ENCODE measurements around the gene STARD7. TPM values are rescaled to one million over a fixed set of nuclear protein-coding genes. Genes with fewer than 3 reads are reported as not detected.
"Not testable (repeated sequence)": the region's sequence is repeated elsewhere in the genome, so short reads cannot be mapped to it uniquely, and the experiment has no call there.

STARD7 gene
- total RNA-seq, 1 donor from 2014 or later: 142 TPM

GRCh38 chr2:96171831-96172230 is 36.8 kb downstream of the STARD7 start:
- intact Hi-C loops (cut with DNase I): loop anchor here (5.0 kb wide), 1 partner anchor 35 kb away; the partner anchor contains the start of gene ASTL
- DNase-seq (ENCODE audit: low spot score): no peak

GRCh38 chr2:96170626-96171025 is 38.0 kb downstream of the STARD7 start:
- intact Hi-C loops (cut with DNase I): loop anchor here (5.0 kb wide), 1 partner anchor 33 kb away; the partner anchor contains the start of gene ASTL
- DNase-seq (ENCODE audit: low spot score): no peak

- intact Hi-C loops (cut with DNase I): loop anchor here (5.0 kb wide), 1 partner anchor 33 kb away; the partner anchor contains the start of gene ASTL
- DNase-seq (ENCODE audit: low spot score): no peak
Observed at GRCh38 chr2:96169868-96170507, 38.6 kb downstream of the STARD7 start.

- DNase-seq (ENCODE audit: low spot score): no peak
- intact Hi-C loops (cut with DNase I): no loop called here
Observed at GRCh38 chr2:96167407-96168013, 41.1 kb downstream of the STARD7 start.

- peak; percentile 54 for DNase-seq (ENCODE audit: low spot score)
- intact Hi-C loops (cut with DNase I): no loop called here
Observed at GRCh38 chr2:96164459-96165184, 44.0 kb downstream of the STARD7 start.

GRCh38 chr2:96163768-96164429 is 44.7 kb downstream of the STARD7 start:
- peak; percentile 70 for DNase-seq (ENCODE audit: low spot score)
- intact Hi-C loops (cut with DNase I): no loop called here

- DNase-seq (ENCODE audit: low spot score): no peak
- intact Hi-C loops (cut with DNase I): no loop called here
Observed at GRCh38 chr2:96163415-96163767, 45.2 kb downstream of the STARD7 start.

- intact Hi-C loops (cut with DNase I): no loop called here
- DNase-seq (ENCODE audit: low spot score): no peak
Observed at GRCh38 chr2:96161898-96162297, 46.7 kb downstream of the STARD7 start.

GRCh38 chr2:96160366-96160765 is 48.3 kb downstream of the STARD7 start:
- DNase-seq (ENCODE audit: low spot score): peak; percentile 19
- intact Hi-C loops (cut with DNase I): not testable (repeated sequence)

- DNase-seq (ENCODE audit: low spot score): peak; percentile 53
- intact Hi-C loops (cut with DNase I): no loop called here
Observed at GRCh38 chr2:96159084-96159830, 49.4 kb downstream of the STARD7 start.

GRCh38 chr2:96158554-96158940 is 50.1 kb downstream of the STARD7 start:
- intact Hi-C loops (cut with DNase I): no loop called here
- DNase-seq (ENCODE audit: low spot score): peak; percentile 71

- intact Hi-C loops (cut with DNase I): no loop called here
- peak; percentile 56 for DNase-seq (ENCODE audit: low spot score)
Observed at GRCh38 chr2:96157649-96158553, 50.7 kb downstream of the STARD7 start.

GRCh38 chr2:96156926-96157648 is 51.5 kb downstream of the STARD7 start:
- intact Hi-C loops (cut with DNase I): no loop called here
- peak; percentile 49 for DNase-seq (ENCODE audit: low spot score)

- peak; percentile 50 for DNase-seq (ENCODE audit: low spot score)
- intact Hi-C loops (cut with DNase I): no loop called here
Observed at GRCh38 chr2:96156011-96156820, 52.4 kb downstream of the STARD7 start.

- DNase-seq (ENCODE audit: low spot score): peak; percentile 63
- intact Hi-C loops (cut with DNase I): no loop called here
Observed at GRCh38 chr2:96154506-96155380, 53.9 kb downstream of the STARD7 start.

- peak; percentile 67 for DNase-seq (ENCODE audit: low spot score)
- intact Hi-C loops (cut with DNase I): no loop called here
Observed at GRCh38 chr2:96153991-96154431, 54.6 kb downstream of the STARD7 start.

Data from cardiac septum (tissue), 1 donor.